Forelimb muscle (tissue), 1 donor: ENCODE measurements around the gene GOLT1A. TPM values are rescaled to one million over a fixed set of nuclear protein-coding genes. Genes with fewer than 3 reads are reported as not detected.

Source experiments
- DNase-seq: peaks from one replicate; pipeline ENCODE4 v3.0.0-alpha.2; 2013; ENCODE audit warnings: low read depth
- polyA plus RNA-seq: library from polyadenylated mRNA; unstranded; fragments of 120-200 nt; gene quantifications from one replicate; pipeline ENCODE4 v1.2.1, GENCODE V29; 2013; ENCODE audit not compliant: insufficient read length

GOLT1A gene
- not detected for polyA plus RNA-seq

DNA sequence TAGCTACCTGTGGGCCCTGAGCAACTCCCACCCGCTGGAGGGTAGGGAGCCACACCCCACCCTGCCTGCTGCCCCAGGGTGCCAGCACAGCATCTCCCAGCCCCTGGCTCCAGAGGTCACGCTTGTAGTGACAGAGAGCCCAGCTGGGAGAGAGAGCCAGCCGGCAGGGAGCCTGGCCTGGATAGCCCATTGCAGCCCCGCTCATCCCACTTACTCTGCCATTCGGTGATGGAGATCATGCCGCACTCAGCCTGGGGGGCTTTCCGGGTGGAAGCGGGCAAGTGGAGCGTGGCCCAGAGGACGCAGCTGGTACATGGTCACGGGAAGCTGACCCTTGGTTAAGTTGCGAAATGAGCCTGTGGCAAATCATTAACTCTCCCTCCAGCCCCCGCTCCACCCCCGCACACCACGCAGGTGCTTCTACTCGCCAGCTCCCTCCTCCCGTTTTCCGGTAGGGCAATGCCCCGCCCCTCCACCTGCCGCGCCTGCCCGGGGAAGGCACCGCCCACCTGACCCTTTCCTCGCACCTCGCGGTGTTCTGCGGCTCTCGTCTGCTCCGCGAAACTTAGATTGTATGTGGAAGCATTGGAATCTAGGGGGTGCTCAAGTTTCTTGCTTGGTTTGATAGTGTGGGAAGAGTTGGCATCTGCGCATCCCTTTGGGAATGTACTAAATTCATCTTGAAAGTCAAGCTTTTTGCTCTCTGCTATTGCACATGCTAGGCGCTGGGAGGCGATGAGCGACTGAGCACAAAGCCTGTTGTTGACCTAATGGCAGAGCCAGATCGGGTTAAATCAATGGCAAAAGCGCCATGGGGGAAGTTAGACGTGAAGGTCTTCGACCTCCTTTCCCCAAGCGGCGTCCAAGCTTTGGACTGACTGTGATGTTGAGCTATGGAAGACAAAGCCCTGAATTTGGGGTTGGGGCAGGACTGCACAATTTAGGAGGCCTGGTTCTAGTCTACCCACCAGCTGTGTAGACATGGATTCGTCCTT is at the start of gene GOLT1A:
GOLT1A (minus strand) TSS at position 321 of the 995 bp plus-strand sequence; CDS start at position 239, 82 bp downstream.
- DNase-seq: peak; percentile 26

GRCh38 chr1:204263254-204263910 is 49.6 kb upstream of the GOLT1A start:
- DNase-seq: no peak

DNA sequence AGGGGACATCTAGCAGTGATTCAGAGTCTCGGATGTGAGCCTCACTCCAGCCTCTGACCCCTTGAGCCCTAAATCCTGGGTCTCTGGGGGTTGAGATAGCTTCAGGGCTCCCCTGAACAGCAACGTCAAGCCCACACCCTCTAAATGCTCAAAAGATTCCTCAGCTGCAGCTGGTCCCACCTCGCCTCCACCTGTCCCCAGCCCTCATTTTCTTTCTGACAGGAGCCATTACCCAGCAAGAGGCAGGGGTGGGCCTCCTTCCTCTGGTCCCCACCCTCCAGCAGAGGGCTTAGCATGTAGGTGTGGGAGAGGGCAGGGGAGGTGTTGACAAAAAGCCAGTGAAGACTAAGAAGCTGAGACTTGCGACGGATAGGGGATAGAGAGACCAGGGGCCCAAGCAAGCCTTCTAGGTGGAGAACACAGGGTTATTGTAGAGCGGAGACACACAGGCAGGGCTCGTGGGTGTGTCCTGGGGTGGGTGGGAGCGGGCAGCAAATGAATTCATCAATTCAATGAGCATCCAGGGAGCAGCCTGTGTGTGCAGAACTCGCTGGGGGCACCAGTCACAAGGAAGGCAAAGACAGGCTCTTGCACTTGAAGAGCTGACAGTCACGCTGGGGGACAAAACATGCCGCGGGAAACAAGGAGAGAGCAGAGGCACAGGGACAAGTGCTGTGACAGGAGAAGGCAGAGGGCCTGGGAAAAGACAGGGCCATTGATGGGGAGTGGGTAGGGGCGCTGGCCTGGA is 48.9 kb upstream of the GOLT1A start:
- DNase-seq: no peak

DNA sequence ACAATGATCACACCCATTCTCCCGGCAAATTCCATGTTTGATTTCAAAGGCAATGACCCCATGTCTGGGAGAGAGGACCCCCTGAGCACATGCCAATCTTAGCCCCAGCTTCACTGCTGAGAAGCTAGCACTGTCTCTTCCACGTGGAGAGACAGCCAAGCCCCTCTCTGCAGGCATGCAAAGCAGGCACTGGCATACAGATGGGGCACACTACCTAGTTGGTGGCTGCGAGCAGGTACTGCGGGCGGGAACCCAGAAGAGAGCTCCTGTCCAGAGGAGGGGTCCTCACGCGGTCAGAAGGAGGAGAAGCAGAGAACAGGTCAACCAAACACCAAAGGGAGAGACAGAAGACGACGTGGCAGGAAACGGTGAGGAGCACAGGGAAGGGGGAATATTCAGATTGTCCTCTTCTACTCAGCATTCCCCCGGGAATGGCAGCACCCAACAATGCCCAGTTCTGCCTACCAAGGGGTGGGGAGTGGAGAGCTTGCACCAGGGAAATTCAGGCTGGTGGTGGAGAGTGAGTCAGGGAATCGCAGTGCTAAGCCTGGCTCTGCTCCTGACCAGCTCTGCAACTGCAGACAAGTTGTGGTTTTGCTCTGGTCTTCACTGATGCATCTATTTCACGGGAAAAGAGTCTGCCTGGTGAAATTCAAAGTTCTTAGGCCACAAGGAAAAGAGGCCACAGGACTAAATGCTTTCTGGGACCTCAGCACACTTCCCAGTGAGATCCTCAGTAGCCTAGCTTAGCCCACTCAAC is 48.1 kb upstream of the GOLT1A start:
- no peak for DNase-seq

DNA sequence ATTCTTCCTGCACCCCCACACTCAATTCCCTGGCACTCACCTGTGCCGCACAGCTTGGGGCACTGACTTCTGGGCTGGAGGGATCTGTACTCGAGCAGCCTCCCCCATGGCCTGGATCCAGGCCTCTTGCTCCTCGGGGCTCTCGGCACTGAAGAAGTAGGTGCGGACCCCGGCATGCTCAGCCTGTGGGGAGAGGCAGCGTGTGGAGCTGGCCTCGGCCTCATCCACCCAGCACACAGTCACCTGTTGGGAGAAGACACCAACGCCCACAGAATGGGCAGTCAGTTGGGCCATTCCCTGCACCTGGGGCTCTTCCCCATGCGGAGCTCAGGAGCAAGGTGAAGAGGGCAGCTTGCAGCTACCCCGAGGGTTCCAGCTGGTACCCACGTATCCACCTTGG is 47.5 kb upstream of the GOLT1A start:
- no peak for DNase-seq

- DNase-seq: no peak
Measured at GRCh38 chr1:204260601-204261197, 46.9 kb upstream of the GOLT1A start.

DNA sequence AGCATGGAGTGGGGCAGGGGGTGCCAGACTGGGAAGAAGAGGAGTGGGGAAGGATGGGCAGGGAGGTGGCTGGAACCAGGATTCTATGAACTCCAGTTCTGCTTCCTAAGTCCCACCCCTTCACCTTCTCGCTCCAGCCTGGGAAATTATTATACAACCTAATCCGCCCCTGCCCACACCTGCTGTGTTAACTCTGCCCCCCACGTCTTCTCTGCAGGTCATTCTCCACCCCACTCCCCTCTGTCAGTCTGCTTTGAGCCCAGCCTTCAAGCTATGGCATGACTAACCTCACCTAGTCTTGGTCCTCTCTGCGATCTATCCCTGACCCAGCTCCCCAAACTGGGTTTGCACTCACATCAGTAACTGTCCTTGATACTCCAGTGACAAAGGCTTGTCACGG is 46.0 kb upstream of the GOLT1A start:
- no peak for DNase-seq

DNA sequence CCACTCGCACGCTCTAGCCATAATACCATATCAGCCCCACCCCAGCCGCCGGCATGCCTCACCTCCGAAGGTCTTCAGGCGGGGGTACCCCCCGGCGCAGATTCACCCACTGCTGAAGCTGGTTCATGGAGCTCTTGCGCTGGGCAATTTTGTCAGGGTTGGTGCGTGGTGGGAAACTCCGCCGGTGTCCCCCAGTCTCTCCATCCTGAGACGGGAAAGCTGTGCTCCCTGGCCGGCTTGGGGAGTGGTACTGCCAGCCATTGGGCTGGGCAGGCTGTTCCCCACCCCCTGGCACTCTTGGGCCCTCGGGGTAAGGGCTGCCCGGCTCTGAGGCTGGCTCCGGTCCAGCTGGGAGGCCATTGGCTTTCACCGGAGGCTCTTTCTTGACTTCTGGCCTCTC is 45.4 kb upstream of the GOLT1A start:
- DNase-seq: no peak

DNA sequence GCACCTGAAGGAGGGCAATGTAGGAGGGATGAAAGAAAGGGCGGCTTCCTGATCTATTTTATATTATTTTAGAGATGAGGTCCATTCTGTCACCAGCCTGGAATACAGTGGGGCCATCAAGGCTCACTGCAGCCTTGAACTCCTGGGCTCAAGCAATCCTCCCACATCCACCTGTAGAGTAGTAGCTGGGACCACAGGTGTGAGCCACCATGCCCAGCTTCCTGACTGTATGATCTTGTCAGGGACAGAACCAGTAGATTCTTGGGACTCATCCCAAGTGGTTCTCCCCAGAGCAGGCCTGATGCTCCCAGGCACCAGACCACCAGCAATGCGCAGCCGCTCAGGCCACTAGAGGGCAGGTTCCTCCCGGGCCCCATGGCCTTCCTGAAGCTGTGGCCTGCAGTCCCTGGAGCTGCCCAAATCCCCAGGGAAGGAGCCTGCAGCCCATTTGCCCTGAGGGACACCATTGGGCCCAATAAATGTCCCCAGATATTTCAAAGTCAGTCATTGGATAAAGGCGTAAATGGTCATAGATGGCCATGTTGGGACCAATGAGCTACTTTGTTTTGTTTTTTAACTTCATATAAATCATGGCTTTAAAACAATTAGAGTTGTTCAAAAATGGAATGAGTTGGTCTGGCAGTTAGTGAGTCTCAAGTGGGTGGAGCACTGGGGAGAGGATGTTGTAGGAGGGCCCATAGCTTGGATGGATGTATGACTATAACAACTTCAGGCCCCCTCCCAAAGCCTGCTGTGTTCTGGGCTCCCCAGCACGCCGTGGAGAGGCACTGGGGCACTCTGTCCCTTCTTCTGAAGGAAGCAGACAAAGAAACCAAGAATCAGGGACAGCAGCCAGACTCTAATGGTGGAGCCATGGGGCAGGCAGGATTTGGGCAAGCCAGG is 44.7 kb upstream of the GOLT1A start:
- DNase-seq: no peak

DNA sequence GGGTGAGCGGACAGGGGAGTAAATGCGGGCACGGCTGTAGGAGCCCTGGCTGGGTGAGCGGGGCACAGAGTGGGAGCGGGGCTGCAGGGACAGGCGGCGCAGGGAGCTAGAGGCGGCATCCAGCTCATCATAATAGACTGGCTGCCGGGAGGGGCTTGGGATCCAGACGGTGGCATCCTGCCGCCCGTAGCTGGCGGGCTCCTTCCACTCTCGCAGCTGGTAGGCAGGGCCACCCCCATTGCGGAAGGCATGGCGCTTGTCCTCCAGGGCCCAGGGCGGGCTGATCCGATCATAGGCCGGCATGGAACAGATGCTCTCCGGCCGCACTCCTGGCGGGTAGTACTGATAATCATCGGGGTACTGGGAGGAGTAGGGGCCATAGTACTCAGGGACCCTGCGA is 43.7 kb upstream of the GOLT1A start:
- no peak for DNase-seq

GRCh38 chr1:204256531-204256930 is 42.7 kb upstream of the GOLT1A start:
- DNase-seq: no peak

GRCh38 chr1:204255966-204256365 is 42.2 kb upstream of the GOLT1A start:
- DNase-seq: no peak

GRCh38 chr1:204255225-204255624 is 41.4 kb upstream of the GOLT1A start:
- no peak for DNase-seq

GRCh38 chr1:204254031-204254661 is 40.4 kb upstream of the GOLT1A start:
- DNase-seq: no peak

DNA sequence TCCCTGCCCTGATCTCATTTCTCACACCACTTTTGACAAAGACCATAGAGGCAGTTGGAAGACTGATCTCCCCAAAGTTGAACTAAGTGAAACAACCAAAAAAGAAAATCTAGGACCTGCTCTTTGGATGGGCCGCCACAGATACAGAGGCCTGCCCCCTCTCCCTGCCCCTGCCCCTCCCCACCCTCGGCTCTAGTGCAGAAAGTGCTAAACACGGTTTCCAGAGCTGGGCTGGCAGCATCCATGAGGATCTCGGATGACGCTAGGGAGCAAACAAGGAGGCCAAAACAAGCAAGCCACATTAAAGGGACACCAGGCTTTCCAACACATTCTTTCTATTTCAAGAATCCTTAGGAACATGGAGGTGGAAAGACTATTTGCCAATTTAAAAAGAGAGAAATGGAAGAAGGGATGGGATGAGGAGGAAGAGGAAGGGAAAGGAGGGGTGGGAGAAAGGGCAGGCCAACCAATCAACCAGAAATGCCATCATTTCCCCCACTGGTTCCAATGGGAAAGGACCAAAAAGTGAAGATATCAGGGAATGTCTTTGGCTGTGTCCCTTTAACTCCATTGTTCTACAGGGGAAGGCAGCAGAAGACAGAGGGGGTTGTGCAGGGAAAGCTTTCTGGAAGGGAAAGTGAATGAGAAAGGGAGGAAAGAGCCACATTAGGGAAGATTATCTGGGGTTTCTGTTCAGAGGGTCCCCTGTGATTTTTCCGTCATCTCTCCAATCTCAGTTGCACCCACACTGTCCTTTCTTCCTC is 38.3 kb upstream of the GOLT1A start:
- DNase-seq: no peak

DNA sequence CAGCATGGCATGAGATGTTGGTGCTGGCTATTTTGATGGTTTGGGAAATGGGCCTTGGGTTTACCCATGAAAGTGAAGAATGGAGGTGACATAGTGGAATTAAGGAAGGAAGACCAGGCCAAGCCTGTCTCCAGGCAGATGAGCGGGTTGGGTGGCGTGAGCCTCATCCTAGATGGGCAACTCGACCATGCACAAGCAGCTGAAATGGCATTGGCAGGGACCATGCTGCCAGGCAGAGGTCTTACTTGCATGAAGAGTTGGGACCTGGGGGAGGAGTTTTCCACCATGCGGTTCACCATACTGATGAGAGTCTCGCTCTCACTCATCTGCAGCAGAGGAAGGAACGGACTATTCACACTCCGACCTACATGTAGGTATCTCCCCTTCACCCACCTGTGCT is 37.5 kb upstream of the GOLT1A start:
- DNase-seq: no peak

GRCh38 chr1:204250428-204251030 is 36.7 kb upstream of the GOLT1A start:
- no peak for DNase-seq

- DNase-seq: no peak
Measured at GRCh38 chr1:204249736-204250427, 36.1 kb upstream of the GOLT1A start.
